GM18511 (cell line): ENCODE measurements around the gene CYP2B6.
"Not testable (repeated sequence)": the region's sequence is repeated elsewhere in the genome, so short reads cannot be mapped to it uniquely, and the experiment has no call there.

Experiments
- ATAC-seq: cut with Tn5 transposase; IDR thresholded peaks from one replicate; pipeline ENCODE4 v1.9.1; 2021; ENCODE audit warnings: mild to moderate bottlenecking, moderate library complexity; ENCODE audit not compliant: unreplicated experiment

The CYP2B6 gene

DNA sequence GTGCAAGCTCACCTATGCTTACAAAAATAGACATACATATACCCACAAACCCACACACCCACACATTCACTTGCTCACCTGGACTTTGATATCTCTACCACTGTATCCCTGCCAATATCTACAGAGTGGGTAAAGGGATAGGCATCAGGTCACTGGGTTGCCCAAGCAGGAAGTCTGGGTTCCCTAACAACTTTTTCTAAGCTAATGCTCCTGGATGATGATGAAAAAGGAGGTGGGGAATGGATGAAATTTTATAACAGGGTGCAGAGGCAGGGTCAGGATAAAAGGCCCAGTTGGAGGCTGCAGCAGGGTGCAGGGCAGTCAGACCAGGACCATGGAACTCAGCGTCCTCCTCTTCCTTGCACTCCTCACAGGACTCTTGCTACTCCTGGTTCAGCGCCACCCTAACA lies at the start of gene CYP2B6:
CYP2B6 (plus strand) TSS at position 311 of the 410 bp plus-strand sequence; CDS start at position 335, 24 bp downstream.
- no peak for ATAC-seq

- ATAC-seq, result no peak
Observed at GRCh38 chr19:40941481-40942219, 49.4 kb upstream of the CYP2B6 start.

DNA sequence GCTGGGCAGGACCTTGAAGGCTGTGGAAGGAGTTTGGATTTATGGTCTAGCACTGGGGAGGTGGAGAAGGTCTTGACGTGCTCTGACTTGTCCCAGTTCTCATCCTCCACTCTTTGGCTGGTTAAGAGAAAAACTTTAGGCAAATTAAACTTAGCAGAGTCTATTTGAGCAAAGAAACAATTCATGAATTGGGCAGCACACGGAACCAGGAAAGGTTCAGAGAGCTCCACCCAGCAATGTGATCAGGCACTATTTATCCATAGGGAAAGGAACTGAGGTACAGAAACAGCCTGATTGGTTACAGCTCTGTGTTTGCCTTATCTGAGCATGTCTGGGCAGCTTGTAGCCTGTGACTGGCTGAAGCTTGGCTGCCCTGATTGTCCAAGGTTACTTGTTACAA lies 45.4 kb upstream of the CYP2B6 start:
- no peak for ATAC-seq

GRCh38 chr19:40947114-40947513 lies 44.0 kb upstream of the CYP2B6 start:
- no peak for ATAC-seq

DNA sequence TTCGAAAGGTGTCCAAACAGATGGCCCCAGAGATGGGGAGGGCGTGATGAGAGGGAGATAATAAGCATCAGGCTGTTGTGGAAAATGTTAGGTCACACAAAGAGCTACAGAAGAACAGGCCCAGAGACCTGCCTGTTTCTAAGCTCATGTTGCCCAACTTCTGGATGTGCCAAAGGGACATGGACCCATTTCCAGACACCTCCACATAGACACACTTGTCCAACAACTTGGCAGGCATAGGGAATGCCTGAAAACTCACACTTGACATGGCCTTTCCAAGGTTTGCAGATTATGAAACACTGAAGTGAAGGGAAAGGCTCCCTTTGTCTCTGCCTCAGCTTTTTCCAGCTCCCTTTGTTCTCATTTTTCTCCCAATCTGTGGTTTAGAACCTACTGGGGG lies 43.5 kb upstream of the CYP2B6 start:
- no peak for ATAC-seq

DNA sequence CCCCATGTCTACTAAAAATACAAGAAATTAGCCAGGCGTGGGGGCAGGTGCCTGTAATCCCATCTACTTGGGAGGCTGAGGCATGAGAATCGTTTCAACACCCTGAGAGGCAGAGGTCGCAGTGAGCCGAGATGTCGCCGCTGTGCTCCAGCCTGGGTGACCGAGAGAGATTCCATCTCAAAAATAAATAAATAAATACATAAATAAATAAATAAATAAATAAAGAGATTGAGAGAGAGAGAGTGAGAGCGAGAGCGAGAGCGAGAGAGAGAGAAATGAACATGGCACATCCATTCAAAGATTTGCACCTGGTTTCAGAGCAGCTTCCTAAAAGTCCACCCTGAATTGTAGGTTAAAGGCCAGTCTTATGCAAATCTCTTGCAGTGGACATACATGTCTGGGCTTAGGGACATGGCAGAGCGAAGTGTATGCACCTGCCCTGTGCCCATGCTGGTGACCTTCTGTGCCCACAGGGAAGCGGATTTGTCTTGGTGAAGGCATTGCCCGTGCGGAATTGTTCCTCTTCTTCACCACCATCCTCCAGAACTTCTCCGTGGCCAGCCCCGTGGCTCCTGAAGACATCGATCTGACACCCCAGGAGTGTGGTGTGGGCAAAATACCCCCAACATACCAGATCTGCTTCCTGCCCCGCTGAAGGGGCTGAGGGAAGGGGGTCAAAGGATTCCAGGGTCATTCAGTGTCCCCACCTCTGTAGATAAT lies 42.3 kb upstream of the CYP2B6 start:
- ATAC-seq, result no peak

GRCh38 chr19:40954573-40954972 lies 36.5 kb upstream of the CYP2B6 start:
- no peak for ATAC-seq

DNA sequence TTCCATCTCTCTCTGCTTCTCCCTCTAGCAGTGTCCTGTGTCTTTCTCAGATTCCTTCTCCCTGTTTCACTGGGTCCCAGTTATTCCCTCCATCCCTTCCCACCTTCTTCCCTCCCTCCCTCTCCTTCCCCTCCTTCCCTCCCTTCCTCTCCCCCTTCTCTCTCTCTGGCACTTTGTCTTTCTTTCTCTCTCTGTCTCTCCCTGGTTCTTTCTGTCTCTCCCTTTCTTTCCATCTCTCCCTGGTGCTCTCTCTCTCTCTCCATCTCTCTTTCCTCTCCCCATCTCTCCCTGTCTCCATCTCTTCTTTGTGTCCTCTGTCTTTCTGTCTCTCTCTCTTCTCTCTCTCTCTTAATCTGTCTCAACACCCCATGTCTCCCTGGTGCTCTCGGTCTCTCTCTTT lies 31.7 kb upstream of the CYP2B6 start:
- ATAC-seq, result no peak

GRCh38 chr19:40960062-40960685 lies 30.9 kb upstream of the CYP2B6 start:
- ATAC-seq, result no peak

- ATAC-seq, result no peak
Observed at GRCh38 chr19:40960780-40961179, 30.3 kb upstream of the CYP2B6 start.

DNA sequence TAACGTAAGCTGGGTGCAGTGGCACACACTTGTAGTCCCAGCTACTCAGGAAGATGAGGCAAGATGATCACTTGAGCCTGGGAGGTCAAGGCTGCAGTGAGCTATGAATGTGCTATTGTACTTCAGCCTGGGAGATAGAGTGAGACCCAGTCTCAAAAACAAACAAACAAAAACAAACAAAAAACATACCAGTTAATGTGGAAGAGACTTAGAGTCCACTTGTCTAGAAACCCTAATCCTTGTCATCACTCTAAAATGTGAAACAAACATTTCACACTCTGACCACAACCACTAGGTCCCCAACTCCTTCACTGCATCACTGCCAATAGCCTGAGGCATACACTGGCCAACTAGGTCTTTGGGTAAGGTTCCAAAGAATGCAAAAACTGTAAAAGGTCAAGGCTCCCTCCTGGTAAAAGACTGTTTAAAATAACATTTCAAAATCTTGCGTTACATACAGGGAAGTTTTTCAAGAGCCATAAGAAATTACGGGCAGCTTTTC lies 28.6 kb upstream of the CYP2B6 start:
- no peak for ATAC-seq

DNA sequence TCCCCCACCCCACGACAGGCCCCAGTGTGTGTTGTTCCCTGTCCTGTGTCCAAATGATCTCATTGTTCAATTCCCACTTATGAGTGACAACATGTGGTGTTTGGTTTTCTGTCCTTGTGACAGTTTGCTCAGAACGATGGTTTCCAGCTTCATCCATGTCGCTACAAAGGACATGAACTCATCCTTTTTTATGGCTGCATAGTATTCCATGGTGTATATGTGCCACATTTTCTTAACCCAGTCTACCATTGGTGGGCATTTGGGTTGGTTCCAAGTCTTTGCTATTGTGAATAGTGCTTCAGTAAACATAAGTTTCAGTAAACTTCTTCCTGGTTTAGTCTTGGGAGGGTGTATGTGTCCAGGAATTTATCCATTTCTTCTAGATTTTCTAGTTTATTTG lies 26.7 kb upstream of the CYP2B6 start:
- ATAC-seq, result not testable (repeated sequence)

- not testable (repeated sequence) for ATAC-seq
Observed at GRCh38 chr19:40965351-40965750, 25.7 kb upstream of the CYP2B6 start.

DNA sequence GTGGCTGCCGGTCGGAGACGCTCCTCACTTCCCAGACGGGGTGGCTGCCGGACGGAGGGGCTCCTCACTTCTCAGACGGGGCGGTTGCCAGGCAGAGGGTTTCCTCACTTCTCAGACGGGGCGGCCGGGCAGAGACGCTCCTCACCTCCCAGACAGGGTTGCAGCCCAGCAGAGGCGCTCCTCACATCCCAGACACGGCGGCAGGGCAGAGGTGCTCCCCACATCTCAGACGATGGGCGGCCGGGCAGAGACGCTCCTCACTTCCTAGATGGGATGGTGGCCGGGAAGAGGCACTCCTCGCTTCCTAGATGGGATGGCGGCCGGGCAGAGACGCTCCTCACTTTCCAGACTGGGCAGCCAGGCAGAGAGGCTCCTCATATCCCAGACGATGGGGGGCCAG lies 24.5 kb upstream of the CYP2B6 start:
- ATAC-seq, result not testable (repeated sequence)

DNA sequence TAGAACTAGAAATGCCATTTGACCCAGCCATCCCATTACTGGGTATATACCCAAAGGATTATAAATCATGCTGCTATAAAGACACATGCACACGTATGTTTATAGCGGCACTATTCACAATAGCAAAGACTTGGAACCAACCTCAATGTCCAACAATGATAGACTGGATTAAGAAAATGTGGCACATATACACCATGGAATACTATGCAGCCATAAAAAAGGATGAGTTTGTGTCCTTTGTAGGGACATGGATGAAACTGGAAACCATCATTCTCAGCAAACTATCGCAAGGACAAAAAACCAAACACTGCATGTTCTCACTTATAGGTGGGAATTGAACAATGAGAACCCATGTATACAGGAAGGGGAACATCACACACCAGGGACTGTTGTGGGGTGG lies 23.0 kb upstream of the CYP2B6 start:
- not testable (repeated sequence) for ATAC-seq

- ATAC-seq, result not testable (repeated sequence)
Observed at GRCh38 chr19:40969721-40970120, 21.4 kb upstream of the CYP2B6 start.

- not testable (repeated sequence) for ATAC-seq
Observed at GRCh38 chr19:40970396-40971345, 20.4 kb upstream of the CYP2B6 start.

DNA sequence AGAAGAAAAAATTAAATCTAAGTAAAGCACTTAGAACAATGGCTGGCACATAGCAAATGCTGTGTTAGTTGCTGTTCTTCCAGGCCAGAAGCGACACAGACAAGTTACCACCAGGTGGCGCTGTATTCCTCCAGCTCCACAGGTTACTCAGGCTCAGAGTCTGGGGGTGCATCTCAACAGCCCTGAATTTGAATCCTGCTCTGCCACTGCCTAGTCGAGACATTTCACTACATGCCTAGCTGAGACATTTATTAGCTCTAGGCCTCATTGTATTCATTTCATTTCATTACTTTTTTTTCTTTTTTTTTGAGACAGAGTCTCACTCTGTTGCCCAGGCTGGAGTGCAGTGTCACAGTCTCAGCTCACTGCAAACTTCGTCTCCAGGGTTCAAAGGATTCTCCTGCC lies 16.4 kb upstream of the CYP2B6 start:
- ATAC-seq, result no peak

GRCh38 chr19:40976134-40976533 lies 14.9 kb upstream of the CYP2B6 start:
- ATAC-seq, result no peak

DNA sequence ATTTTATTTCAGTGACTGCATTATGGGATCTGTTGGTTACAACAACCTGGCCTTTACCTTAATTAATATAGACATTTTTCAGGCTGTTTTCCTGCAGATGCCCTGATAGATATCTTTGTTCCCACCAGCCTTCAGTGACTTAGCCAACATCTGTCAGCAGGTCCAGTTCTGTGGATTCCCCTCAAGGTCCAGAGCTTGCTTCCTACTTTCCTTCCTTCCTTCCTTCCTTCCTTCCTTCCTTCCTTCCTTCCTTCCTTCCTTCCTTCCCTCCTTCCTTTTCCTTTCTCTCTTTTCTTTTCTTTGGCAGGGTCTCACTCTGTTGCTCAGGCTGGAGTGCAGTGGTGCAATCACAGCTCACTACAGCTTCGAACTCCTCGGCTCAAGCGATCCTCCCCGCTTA lies 14.4 kb upstream of the CYP2B6 start:
- ATAC-seq, result no peak

DNA sequence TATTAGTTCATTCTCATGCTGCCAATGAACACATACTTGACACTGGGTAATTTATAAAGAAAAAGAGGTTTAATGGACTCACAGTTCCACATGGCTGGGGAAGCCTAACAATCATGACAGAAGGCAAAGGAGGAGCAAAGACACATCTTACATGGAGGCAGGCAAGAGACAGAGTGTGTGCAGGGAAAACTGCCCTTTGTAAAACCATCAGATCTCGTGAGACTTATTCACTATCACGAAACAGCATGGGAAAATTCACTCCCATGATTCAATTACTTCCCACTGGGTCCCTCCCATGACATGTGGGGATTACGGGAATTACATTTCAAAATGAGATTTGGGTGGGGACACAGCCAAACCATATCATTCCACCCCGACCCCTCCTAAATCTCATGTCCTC lies 11.3 kb upstream of the CYP2B6 start:
- not testable (repeated sequence) for ATAC-seq
